NCI-H2196 (cell line): Measurements from ENCODE around the gene TMEM80.
A peak's percentile ranks its signal among the peaks of the same experiment; 100 is the strongest.

Source experiments
- DNase-seq: peaks from one replicate; lab custom pipeline; 2025; ENCODE audit not compliant: unreplicated experiment; lab: John Stamatoyannopoulos, UW

TMEM80 gene

DNA sequence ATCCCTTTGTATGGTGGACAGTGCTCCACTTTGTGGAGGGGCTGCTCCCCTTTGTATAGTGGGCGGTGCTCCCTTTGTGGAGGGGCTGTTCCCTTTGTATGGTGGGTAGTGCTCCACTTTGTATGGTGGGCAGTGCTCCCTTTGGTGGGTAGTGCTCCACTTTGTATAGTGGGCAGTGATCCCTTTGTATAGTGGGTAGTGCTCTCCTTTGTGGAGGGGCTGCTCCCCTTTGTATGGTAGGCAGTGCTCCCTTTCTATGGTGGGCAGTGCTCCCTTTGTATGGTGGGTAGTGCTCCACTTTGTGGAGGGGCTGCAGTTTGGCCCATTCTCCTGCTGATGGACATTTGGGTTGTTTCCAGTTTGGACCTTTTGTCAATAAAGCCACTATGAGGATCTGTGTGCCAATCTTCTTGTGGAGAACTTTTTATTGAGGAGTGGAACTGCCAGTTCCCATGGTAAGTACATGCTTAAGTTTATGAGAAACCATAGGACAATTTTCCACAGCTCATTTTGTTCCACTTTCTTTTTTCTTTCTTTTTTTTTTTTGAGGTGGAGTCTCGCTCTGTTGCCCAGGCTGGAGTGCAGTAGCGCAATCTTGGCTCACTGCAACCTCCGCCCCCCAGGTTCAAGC lies 47.1 kb downstream of the TMEM80 start:
- no peak for DNase-seq

GRCh38 chr11:745428-745827 lies 49.8 kb downstream of the TMEM80 start:
- DNase-seq: no peak

DNA sequence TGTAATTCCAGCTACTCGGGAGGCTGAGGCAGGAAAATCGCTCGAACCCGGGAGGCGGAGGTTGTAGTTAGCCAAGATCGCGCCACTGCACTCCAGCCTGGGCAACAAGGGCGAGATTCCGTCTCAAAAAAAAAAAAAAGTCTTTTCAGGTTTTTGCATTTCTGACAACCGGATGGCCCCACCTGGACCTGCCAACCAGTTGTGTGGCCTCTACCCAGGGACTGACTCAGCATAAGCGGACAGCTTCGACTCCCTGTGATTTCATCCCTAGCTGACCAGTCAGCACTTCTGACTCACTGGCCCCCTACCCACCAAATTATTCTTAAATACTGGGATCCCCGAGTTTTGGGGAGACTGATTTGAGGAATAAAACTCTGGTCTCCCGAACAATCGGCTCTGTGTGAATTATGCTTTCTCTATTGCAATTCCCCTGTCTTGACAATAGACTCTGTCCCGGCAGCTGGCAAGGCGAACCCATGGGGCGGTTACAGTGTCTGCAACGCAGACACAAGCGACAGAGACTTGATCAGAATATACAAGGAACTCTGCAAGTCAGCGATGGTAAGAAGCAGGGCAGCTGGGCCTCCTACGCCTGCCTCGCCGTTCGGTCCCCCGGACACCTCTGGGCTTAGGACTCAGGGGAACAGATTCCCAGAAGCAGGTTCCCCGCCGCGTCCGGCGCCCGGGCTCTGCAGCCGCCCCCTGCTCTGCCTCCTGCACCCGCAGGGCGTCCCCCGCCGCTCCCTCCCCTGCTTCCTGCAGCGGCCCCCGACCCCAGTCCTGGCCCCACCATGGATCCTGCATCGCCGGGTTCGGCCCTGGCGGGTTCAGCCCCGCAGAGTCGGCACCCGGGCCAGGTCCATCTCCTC lies 50.9 kb downstream of the TMEM80 start:
- DNase-seq: peak; percentile 18

GRCh38 chr11:747158-748006 lies 51.8 kb downstream of the TMEM80 start, which contains the start of gene TALDO1:
Gene TALDO1 (plus strand): TSS chr11:747464. CDS start chr11:747482, 18 bp downstream.
- peak; percentile 91 for DNase-seq

DNA sequence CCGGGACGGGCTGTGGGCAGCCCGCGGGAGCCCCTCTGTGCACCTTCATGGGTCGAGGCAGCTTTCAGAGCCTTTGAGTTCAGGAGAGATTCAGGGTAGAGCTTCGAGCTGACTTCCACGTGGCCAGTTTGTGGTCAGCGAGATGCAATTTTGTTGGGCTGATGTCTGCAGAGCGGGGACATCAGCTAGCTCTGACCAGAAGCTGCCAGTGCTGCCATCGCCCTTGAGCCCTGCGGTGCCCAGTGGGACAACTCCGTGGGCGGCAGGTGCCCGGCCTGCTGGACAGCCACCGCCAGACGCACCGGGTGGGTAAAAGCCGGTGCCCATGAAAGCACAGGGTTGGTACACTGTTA lies 52.4 kb downstream of the TMEM80 start:
- no peak for DNase-seq

GRCh38 chr11:749731-750130 lies 54.1 kb downstream of the TMEM80 start:
- no peak for DNase-seq
